Embryonic facial prominence (tissue), 1 donor: ENCODE measurements around the gene ZXDB.
"Not testable (repeated sequence)": the region's sequence is repeated elsewhere in the genome, so short reads cannot be mapped to it uniquely, and the experiment has no call there.

Experiments
- DNase-seq: peaks from one replicate; pipeline ENCODE4 v3.0.0-alpha.2; 2016; ENCODE audit errors: extremely low spot score

Gene ZXDB

GRCh38 chrX:57591284-57592159 is at the start of gene ZXDB:
TSS of gene ZXDB (plus strand) at chrX:57592011. CDS start at chrX:57592049, 38 bp downstream.
- not testable (repeated sequence) for DNase-seq

DNA sequence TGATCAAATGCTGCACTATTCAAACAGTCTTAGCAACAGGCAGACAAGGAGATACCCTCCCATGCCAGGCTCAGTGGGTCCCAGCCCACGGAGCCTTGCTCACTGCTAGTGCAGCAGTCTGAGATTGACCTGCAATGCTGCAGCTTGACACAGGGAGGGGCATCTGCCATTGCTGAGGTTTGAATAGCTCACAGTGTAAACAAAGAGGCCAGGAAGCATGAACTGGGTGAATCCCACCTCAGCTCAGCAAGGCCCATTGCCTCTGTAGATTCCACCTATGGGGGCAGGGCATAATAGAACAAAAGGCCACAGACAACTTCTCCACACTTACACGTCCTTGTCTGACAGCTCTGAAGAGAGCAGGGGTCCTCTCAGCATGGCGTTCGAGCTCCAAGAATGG is 26.6 kb upstream of the ZXDB start:
- no peak for DNase-seq

- no peak for DNase-seq
These were observed 18.1 kb upstream of the ZXDB start for GRCh38 chrX:57573754-57574153.

DNA sequence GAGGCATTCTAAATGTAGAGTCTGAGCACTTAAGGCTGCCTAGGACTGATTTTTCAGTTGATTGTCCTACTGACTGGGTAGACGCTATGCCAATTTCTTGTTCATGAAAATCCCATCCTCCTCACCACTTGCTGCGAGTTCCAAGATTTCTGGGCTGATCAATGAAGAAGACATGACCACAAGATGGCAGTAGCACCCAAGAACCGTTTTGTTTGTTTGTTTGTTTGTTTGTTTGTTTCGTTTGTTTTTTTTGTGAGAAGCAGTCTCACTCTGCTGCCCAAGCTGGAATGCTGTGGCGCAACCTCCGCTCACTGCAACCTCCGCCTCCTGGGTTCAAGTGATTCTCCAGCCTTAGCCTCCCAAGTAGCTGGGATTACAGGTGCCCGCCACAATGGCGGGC is 8.9 kb upstream of the ZXDB start:
- DNase-seq, result not testable (repeated sequence)

DNA sequence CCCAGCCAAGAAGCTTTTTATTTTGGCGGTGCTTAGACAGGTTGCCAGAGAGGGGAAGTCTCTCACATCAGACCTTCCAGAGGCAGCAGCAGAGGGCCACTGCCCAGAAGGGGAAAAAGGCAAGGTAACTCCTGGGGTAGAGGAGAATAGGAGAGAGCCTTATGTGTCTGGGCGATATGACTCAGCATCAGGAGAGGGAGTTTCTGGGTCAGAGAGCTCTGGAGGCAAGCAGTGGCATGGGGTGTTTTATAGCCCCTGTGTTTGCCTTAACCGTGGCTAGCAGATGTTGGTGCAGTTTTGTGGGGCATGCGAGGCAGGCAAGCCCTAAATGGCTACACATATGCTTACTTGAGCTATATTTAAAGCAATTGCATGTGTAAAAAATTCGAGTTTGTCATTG is 8.3 kb upstream of the ZXDB start:
- DNase-seq, result no peak

- DNase-seq, result no peak
These were observed 5.5 kb upstream of the ZXDB start for GRCh38 chrX:57586360-57586759.

DNA sequence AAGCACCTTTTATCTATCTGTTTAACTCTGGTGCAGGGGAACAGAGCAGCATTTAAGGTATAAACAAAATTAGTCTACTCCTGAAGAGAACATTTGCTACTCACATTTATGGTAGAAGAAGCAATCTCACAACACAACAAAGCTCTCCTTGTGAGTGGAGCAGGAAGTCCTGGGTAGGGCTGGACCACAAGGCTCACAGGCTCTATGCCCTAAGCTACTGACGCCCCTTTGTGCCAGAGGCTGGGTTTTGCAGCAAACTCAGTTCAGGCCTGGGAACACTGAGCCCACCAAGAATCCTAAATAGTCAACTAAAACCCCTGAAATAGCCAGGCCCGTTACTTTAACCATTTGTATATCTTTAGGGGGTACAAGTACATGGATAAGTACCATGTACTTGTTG is 4.7 kb upstream of the ZXDB start:
- no peak for DNase-seq

- no peak for DNase-seq
These were observed 4.2 kb upstream of the ZXDB start for GRCh38 chrX:57587607-57588006.

DNA sequence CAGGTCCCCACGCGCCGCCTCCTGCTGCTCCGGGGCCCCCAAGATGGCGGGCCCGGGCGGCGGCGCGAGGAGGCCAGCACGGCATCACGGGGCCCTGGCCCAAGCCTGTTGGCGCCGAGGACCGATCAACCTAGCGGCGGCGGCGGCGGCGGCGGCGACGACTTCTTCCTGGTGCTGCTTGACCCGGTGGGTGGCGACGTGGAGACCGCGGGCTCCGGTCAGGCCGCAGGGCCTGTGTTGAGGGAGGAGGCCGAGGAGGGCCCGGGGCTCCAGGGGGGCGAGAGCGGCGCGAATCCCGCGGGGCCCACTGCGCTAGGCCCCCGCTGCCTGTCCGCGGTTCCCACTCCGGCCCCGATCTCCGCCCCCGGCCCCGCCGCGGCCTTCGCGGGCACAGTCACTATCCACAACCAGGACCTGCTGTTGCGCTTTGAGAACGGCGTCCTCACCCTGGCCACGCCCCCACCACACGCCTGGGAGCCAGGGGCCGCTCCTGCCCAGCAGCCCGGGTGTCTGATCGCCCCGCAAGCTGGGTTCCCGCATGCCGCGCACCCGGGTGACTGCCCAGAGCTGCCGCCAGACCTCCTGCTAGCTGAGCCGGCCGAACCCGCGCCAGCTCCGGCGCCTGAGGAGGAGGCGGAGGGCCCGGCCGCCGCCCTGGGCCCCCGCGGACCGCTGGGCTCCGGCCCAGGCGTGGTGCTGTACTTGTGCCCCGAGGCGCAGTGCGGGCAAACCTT is 516 bp downstream of the ZXDB start:
- DNase-seq, result not testable (repeated sequence)

DNA sequence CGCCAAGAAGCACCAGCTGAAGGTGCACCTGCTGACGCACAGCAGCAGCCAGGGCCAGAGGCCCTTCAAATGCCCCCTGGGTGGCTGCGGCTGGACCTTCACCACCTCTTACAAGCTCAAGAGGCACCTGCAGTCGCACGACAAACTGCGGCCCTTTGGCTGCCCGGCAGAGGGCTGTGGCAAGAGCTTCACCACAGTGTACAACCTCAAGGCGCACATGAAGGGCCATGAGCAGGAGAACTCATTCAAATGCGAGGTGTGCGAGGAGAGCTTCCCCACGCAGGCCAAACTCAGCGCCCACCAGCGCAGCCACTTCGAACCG is 1.0 kb downstream of the ZXDB start:
- not testable (repeated sequence) for DNase-seq

DNA sequence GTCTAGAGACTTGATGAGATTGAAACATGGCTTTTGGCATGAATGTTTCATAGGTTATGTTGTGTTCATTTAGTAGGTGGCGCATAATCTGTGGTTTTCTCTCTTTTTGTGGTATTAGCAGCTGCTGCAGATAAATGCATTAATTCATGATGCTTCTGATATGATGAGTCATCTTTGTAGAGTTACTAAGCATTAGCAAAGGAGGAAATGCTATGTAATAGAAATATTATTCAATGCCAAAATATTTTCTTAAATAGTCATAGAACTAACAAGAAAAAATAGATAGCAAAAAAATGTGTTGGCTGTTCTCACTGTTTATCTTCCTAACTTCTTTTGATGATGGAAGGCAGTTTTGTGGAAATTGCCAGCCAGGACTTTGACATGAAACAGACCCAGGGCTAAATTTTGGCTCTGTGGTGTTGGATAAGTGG is 3.6 kb downstream of the ZXDB start:
- no peak for DNase-seq

- no peak for DNase-seq
These were observed 4.3 kb downstream of the ZXDB start for GRCh38 chrX:57596109-57596508.

DNA sequence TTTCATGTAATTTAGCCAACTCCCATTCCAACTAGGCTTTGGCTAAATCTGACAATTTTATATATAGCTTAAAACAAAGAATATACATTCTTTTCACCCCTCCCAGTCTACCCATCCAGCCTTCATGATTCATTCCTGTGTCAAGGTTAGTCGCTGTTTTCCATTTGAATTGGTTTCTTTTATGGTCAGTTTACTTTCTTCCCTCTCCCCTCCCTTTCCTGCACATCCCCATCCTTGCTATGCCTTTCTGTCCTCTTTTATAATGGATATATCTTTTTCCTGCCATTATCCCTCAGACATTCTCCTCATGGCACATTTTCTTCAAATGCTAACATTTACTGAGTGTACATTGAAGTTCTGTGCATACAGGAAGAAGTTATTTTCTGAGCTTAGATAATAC is 4.7 kb downstream of the ZXDB start:
- no peak for DNase-seq

DNA sequence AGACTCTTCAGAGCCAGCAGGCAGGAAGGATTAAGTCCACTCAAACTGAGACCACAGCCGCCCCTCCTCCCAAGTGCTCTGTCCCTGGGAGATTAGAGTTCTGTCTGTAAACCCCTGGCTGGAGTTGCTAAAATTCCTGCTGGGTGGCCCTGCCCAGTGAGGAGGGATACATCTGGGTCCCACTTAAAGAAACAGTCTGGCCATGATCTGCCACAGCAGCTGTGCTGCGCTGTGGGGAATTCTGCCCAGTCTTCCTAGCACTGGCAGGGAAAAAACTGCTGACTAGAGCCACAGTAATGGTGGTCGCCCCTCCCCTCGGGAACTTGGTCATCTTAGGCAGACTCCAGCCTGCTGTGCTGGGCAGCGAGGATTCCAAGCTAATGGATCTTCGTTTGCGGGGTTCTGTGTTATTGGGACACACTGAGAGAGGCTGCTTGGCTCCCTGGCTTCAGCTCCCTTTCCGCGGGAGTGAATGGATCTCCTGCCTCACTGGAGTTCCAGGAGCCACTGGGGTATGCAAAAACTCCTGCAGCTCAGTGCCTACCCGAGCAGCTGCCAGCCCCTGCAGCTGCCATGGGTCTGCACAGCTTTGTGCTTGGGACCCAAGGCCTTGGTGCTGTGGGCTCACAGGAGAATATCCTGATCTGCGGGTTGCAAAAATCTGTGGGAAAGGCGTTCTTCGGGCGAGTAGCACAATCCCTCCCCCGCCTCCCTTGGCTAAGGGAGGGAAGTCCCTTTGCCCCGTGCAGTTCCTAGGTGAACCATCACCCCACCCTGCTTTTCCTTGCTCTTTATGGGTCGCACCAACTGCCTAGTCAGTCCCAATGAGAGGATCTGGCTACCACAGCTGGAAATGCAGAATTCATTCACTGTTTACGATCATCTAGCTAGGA is 15.7 kb downstream of the ZXDB start:
- no peak for DNase-seq

DNA sequence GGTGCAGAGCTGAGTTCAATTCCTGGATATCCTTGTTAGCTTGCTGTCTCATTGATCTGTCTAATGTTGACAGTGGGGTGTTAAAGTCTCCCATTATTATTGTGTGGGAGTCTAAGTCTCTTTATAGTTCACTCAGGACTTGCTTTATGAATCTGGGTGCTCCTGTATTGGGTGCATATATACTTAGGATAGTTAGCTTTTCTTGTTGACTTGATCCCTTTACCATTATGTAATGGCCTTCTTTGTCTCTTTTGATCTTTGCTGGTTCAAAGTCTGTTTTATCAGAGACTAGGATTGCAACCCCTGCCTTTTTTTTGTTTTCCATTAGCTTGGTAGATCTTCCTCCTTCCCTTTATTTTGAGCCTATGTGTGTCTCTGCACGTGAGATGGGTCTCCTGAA is 21.5 kb downstream of the ZXDB start:
- not testable (repeated sequence) for DNase-seq

DNA sequence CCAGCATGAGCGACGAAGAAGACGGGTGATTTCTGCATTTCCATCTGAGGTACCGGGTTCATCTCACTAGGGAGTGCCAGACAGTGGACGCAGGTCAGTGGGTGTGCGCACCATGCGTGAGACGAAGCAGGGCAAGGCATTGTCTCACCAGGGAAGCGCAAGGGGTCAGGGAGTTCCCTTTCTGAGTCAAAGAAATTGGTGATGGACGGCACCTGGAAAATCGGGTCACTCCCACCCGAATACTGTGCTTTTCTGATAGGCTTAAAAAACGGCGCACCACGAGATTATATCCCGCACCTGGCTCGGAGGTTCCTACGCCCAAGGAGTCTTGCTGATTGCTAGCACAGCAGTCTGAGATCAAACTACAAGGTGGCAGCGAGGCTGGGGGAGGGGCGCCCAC is 37.6 kb downstream of the ZXDB start:
- DNase-seq, result not testable (repeated sequence)

GRCh38 chrX:57640674-57641016 is 48.8 kb downstream of the ZXDB start:
- DNase-seq, result no peak

DNA sequence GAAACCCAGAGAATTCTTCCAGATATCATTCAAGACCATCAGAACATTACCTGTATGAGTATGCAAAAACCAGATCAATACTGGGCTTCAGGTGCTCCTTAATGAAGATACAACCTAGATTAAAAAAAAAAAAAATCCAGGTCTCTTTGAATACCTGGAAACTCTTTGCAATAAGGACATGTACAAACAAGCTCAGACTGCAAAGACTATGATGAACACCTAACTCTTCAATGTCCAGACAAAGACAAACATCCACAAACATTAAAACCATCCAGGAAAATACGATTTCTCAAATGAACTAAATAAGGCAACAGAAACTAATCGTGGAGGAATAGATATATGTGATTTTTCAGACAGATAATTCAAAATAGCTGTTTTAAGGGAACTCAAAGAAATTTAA is 49.5 kb downstream of the ZXDB start:
- DNase-seq, result no peak

GRCh38 chrX:57643698-57644097 is 51.9 kb downstream of the ZXDB start:
- no peak for DNase-seq

GRCh38 chrX:57647020-57647419 is 55.2 kb downstream of the ZXDB start:
- DNase-seq, result no peak
